ENCODE data around the gene GPC5. TPM values are rescaled to one million over a fixed set of nuclear protein-coding genes. Genes with fewer than 3 reads are reported as not detected.
A peak's percentile ranks its signal among the peaks of the same experiment; 100 is the strongest.

GPC5 gene
- polyA plus RNA-seq, 2 of the 4 experiments (the other 2 are of a cell fraction): not detected

- Histone ChIP-seq H3K4me3 (no peak overlapping the region), H3K4me2 (no peak overlapping the region), H3K9me3 (no peaks in the 10 kb centered on the region), H3K4me1 (peaks cover 26% of the 10 kb centered on the region), H3K27ac (no peak overlapping the region)
- ChIA-PET CTCF (no interaction called here), POLR2A (interaction anchor here (0.7 kb wide), 1 partner anchor 9 kb away, joined by 3 read pairs; no protein-coding TSS in a partner anchor)
- WGBS (ENCODE audit: missing lambda C conversion rate): 73% methylated on average over 2 of the region's 2 CpGs
- TF ChIP-seq ZFP36 (IDR thresholded peaks at IDR 0.05; ENCODE audit: borderline replicate concordance, partially characterized antibody) (no peak), POLR2AphosphoS2 (conservative IDR thresholded peaks at IDR 0.05; ENCODE audit: low read length) (no peak), CHD4 (IDR thresholded peaks at IDR 0.05; ENCODE audit: borderline replicate concordance) (no peak), CEBPB (IDR thresholded peaks at IDR 0.05) (no peak), MAFK (IDR thresholded peaks at IDR 0.05; ENCODE audit: partially characterized antibody) (no peak), PBX3 (IDR thresholded peaks at IDR 0.05) (no peak), CBX2 (IDR thresholded peaks at IDR 0.05; ENCODE audit: borderline replicate concordance, low read depth) (no peak), SREBF2 (IDR thresholded peaks at IDR 0.05) (no peak), CTCF (IDR thresholded peaks at IDR 0.05) (no peak), CHD2 (IDR thresholded peaks at IDR 0.05; ENCODE audit: low read length, partially characterized antibody) (no peak), ZSCAN20 (CRISPR knock-in tag; IDR thresholded peaks at IDR 0.05) (no peak)
- FAIRE-seq: no peak
- peak in 1 of 2 experiments; percentile 21; a peak in 3 of 6 replicates for ATAC-seq
- DNase-seq (ENCODE audit: low read depth in 1 of 2, low spot score in 1 of 2): no peak
Measured at GRCh38 chr13:91358387-91358782, 40.0 kb upstream of the GPC5 start.

- ChIA-PET POLR2A (no interaction called here), CTCF (interaction anchor here (1.1 kb wide), 1 partner anchor 47 kb away, joined by 3 read pairs; no protein-coding TSS in a partner anchor)
- Histone ChIP-seq H3K27ac (no peak overlapping the region), H3K4me1 (peaks cover 24% of the 10 kb centered on the region), H3K4me3 (no peak overlapping the region), H3K9me3 (no peaks in the 10 kb centered on the region), H3K4me2 (no peak overlapping the region)
- WGBS (ENCODE audit: missing lambda C conversion rate): 90% methylated on average over 4 of the region's 4 CpGs
- TF ChIP-seq ZFP36 (IDR thresholded peaks at IDR 0.05; ENCODE audit: borderline replicate concordance, partially characterized antibody): no peak
- no peak for TF ChIP-seq FOSL2 (IDR thresholded peaks at IDR 0.05)
- no peak for TF ChIP-seq FOSL2 (CRISPR knock-in tag; IDR thresholded peaks at IDR 0.05)
- peak in 1 of 2 experiments; percentile 22; a peak in 3 of 6 replicates for ATAC-seq
- DNase-seq (ENCODE audit: low read depth in 1 of 2, low spot score in 1 of 2): no peak
- FAIRE-seq: no peak
Measured at GRCh38 chr13:91359111-91359510, 39.3 kb upstream of the GPC5 start.

GRCh38 chr13:91359631-91360030 is 38.8 kb upstream of the GPC5 start:
- Histone ChIP-seq H3K4me3 (no peak overlapping the region), H3K4me2 (no peak overlapping the region), H3K4me1 (peaks cover 24% of the 10 kb centered on the region), H3K9me3 (no peaks in the 10 kb centered on the region), H3K27ac (no peak overlapping the region)
- WGBS (ENCODE audit: missing lambda C conversion rate): 62% methylated on average over 3 of the region's 3 CpGs
- DNase-seq (ENCODE audit: low read depth in 1 of 2, low spot score in 1 of 2): no peak
- ATAC-seq: no peak
- CTCF ChIA-PET: interaction anchor here (1.1 kb wide), 2 partner anchors 10 to 47 kb away, joined by 3 read pairs; no protein-coding TSS in a partner anchor
- POLR2A ChIA-PET: no interaction called here
- no peak for FAIRE-seq
- TF ChIP-seq KDM5A (IDR thresholded peaks at IDR 0.05): no peak
- no peak for TF ChIP-seq EHF (CRISPR knock-in tag; IDR thresholded peaks at IDR 0.05)
- no peak for TF ChIP-seq EP300 (IDR thresholded peaks at IDR 0.05)
- TF ChIP-seq CBX2 (IDR thresholded peaks at IDR 0.05; ENCODE audit: borderline replicate concordance, low read depth): no peak
- TF ChIP-seq CHD2 (IDR thresholded peaks at IDR 0.05; ENCODE audit: low read length, partially characterized antibody): no peak
- TF ChIP-seq BCL3 (IDR thresholded peaks at IDR 0.05): no peak
- no peak for TF ChIP-seq CEBPB (IDR thresholded peaks at IDR 0.05)

Measured in A549 (cell line).